Mammary epithelial cell (primary cell): ENCODE measurements around the gene IFNA17.

Experiments used
- CTCF ChIP-seq, 2 donors: IDR thresholded peaks in 1 of 2; conservative IDR thresholded peaks in 1 of 2; 2 replicates each; pipeline ENCODE4 v1.5.1; 2011 to 2012; ENCODE audit warnings: inconsistent platforms in 2 of 2, low read length in 2 of 2, mild to moderate bottlenecking in 2 of 2, control low read depth in 1 of 2, low read depth in 1 of 2; ENCODE audit not compliant: insufficient read depth in 1 of 2; ENCODE audit errors: extremely low read depth in 1 of 2
- EZH2 ChIP-seq: IDR thresholded peaks from 2 replicates; pipeline ENCODE4 v1.6.1; 2012; ENCODE audit warnings: low read length, inconsistent platforms, borderline replicate concordance

- peak; percentile 50 to 65 for TF ChIP-seq CTCF (conservative IDR thresholded peaks at IDR 0.05 in 1 of 2, IDR thresholded peaks at IDR 0.05 in 1 of 2; ENCODE audit: extremely low read depth in 1 of 2, insufficient read depth in 1 of 2, low read depth in 1 of 2, low read length in 2 of 2)
- no peak for TF ChIP-seq EZH2
These were observed 24.9 kb upstream of the IFNA17 start for GRCh38 chr9:21252721-21253547.
